ENCODE results near the gene SIGLEC14.
A peak's percentile ranks its signal among the peaks of the same experiment; 100 is the strongest.

Gene SIGLEC14

GRCh38 chr19:51594774-51595109 is 51.9 kb downstream of the SIGLEC14 start:
- TF ChIP-seq YY1 (IDR thresholded peaks at IDR 0.05; ENCODE audit: low read depth) (no peak), NFIC (IDR thresholded peaks at IDR 0.05) (no peak), CREB1 (IDR thresholded peaks at IDR 0.05; ENCODE audit: low read depth) (no peak), TEAD4 (IDR thresholded peaks at IDR 0.05) (no peak), REST (IDR thresholded peaks at IDR 0.05; ENCODE audit: low read depth) (no peak), TCF12 (IDR thresholded peaks at IDR 0.05; ENCODE audit: low read depth) (no peak), EGR1 (IDR thresholded peaks at IDR 0.05) (no peak), CEBPB (IDR thresholded peaks at IDR 0.05) (no peak), USF1 (IDR thresholded peaks at IDR 0.05) (no peak), FOXM1 (IDR thresholded peaks at IDR 0.05; ENCODE audit: borderline replicate concordance, low read depth) (no peak), TAF1 (IDR thresholded peaks at IDR 0.05; ENCODE audit: low read depth) (no peak), EP300 (IDR thresholded peaks at IDR 0.05; ENCODE audit: borderline replicate concordance) (no peak), RAD21 (IDR thresholded peaks at IDR 0.05; ENCODE audit: low read depth) (no peak), ZBTB7A (IDR thresholded peaks at IDR 0.05; ENCODE audit: low read depth) (no peak), MAX (IDR thresholded peaks at IDR 0.05) (no peak)

GRCh38 chr19:51593969-51594773 is 52.5 kb downstream of the SIGLEC14 start:
- TF ChIP-seq NFIC (IDR thresholded peaks at IDR 0.05) (peak; percentile 57), EGR1 (IDR thresholded peaks at IDR 0.05) (no peak), CREB1 (IDR thresholded peaks at IDR 0.05; ENCODE audit: low read depth) (peak; percentile 59), YY1 (IDR thresholded peaks at IDR 0.05; ENCODE audit: low read depth) (peak; percentile 72), MAX (IDR thresholded peaks at IDR 0.05) (no peak; the same call in none of the 2 replicates)

GRCh38 chr19:51593138-51593890 is 53.3 kb downstream of the SIGLEC14 start:
- no peak for TF ChIP-seq NFIC (IDR thresholded peaks at IDR 0.05)
- no peak for TF ChIP-seq FOXM1 (IDR thresholded peaks at IDR 0.05; ENCODE audit: borderline replicate concordance, low read depth)
- no peak for TF ChIP-seq CEBPB (IDR thresholded peaks at IDR 0.05)
- no peak for TF ChIP-seq RAD21 (IDR thresholded peaks at IDR 0.05; ENCODE audit: low read depth)
- TF ChIP-seq EGR1 (IDR thresholded peaks at IDR 0.05): no peak
- no peak for TF ChIP-seq ZBTB7A (IDR thresholded peaks at IDR 0.05; ENCODE audit: low read depth)
- TF ChIP-seq TAF1 (IDR thresholded peaks at IDR 0.05; ENCODE audit: low read depth): no peak
- TF ChIP-seq USF1 (IDR thresholded peaks at IDR 0.05): no peak
- no peak for TF ChIP-seq TCF12 (IDR thresholded peaks at IDR 0.05; ENCODE audit: low read depth)
- no peak for TF ChIP-seq MAX (IDR thresholded peaks at IDR 0.05)
- TF ChIP-seq YY1 (IDR thresholded peaks at IDR 0.05; ENCODE audit: low read depth): no peak

Measured in Ishikawa (cell line).